MM.1S (cell line): Measurements from ENCODE around the gene WNK2.
"Not testable (repeated sequence)": the region's sequence is repeated elsewhere in the genome, so short reads cannot be mapped to it uniquely, and the experiment has no call there.

Experiments used
- DNase-seq: peaks from one replicate; pipeline ENCODE4 v3.0.0-alpha.2; 2015
- H2AFZ ChIP-seq: fragments of 300-600 bp; sonication (generic); 2 replicates; pipeline ENCODE4 v1.6.0; 2016; ENCODE audit warnings: antibody characterized with exemption, low read length
- H3F3A ChIP-seq: fragments of 300-600 bp; sonication (generic); 2 replicates; pipeline ENCODE4 v1.6.1; 2016; ENCODE audit warnings: mild to moderate bottlenecking, antibody characterized with exemption, low read length, moderate library complexity, mixed read lengths; ENCODE audit not compliant: insufficient read depth
- H3K27ac ChIP-seq: fragments of 300-600 bp; sonication (generic); 2 replicates; pipeline ENCODE4 v1.5.1; 2016; ENCODE audit warnings: mild to moderate bottlenecking, low read length
- H3K27me3 ChIP-seq: fragments of 300-600 bp; sonication (generic); replicated peaks from 2 replicates; pipeline ENCODE4 v1.6.0; 2016; ENCODE audit warnings: low read length; ENCODE audit not compliant: insufficient read depth
- H3K36me3 ChIP-seq: fragments of 300-600 bp; sonication (generic); replicated peaks from 2 replicates; pipeline ENCODE4 v1.6.1; 2016; ENCODE audit warnings: mild to moderate bottlenecking, low read length, mixed read lengths; ENCODE audit not compliant: insufficient read depth
- H3K4me1 ChIP-seq: fragments of 300-600 bp; sonication (generic); 2 replicates; pipeline ENCODE4 v1.6.1; 2016; ENCODE audit warnings: low read length, mixed read lengths
- H3K4me2 ChIP-seq: fragments of 300-600 bp; sonication (generic); 2 replicates; pipeline ENCODE4 v1.6.0; 2016; ENCODE audit warnings: low read depth, low read length
- H3K4me3 ChIP-seq: fragments of 300-600 bp; sonication (generic); 2 replicates; pipeline ENCODE4 v1.5.1; 2016; ENCODE audit warnings: low read length, mixed read lengths
- H3K79me2 ChIP-seq: fragments of 300-600 bp; sonication (generic); 2 replicates; pipeline ENCODE4 v1.6.1; 2016; ENCODE audit warnings: mixed run types, low read length, mixed read lengths
- H3K9ac ChIP-seq: fragments of 300-600 bp; sonication (generic); 2 replicates; pipeline ENCODE4 v1.6.1; 2016; ENCODE audit warnings: low read length, mixed read lengths
- H3K9me2 ChIP-seq: fragments of 300-600 bp; sonication (generic); replicated peaks from 2 replicates; pipeline ENCODE4 v1.6.1; 2016; ENCODE audit warnings: mild to moderate bottlenecking, low read length, mixed read lengths; ENCODE audit not compliant: insufficient read depth
- H3K9me3 ChIP-seq: fragments of 300-600 bp; sonication (generic); replicated peaks from 2 replicates; pipeline ENCODE4 v1.6.1; 2016; ENCODE audit warnings: mild to moderate bottlenecking, low read length, mixed read lengths; ENCODE audit not compliant: insufficient read depth
- H4K20me1 ChIP-seq: fragments of 300-600 bp; sonication (generic); 2 replicates; pipeline ENCODE4 v1.6.1; 2016; ENCODE audit warnings: mild to moderate bottlenecking, low read length, moderate library complexity, mixed read lengths; ENCODE audit not compliant: insufficient read depth
- CTCF ChIP-seq: fragments of 300-600 bp; sonication (generic); IDR thresholded peaks from 2 replicates; pipeline ENCODE4 v1.5.1; 2016; ENCODE audit warnings: antibody characterized with exemption, low read length, mixed read lengths
- EZH2 ChIP-seq: fragments of 300-600 bp; sonication (generic); optimal IDR thresholded peaks from 2 replicates; pipeline ENCODE3; 2017; ENCODE audit warnings: low read depth, mild to moderate bottlenecking, antibody characterized with exemption, low read length, mixed read lengths
- EZH2phosphoT487 ChIP-seq: fragments of 300-600 bp; sonication (generic); IDR thresholded peaks from 2 replicates; pipeline ENCODE4 v1.6.1; 2018; ENCODE audit warnings: antibody characterized with exemption, low read length

WNK2 gene

GRCh38 chr9:93248386-93249040 is 64.6 kb downstream of the WNK2 start:
- no peak overlapping the region for H3K9ac ChIP-seq
- H3F3A ChIP-seq, result no peaks in the 10 kb centered on the region
- H3K9me2 ChIP-seq, result no peaks in the 10 kb centered on the region
- H3K4me1 ChIP-seq, result peaks cover 15% of the 10 kb centered on the region
- H3K27me3 ChIP-seq, result no peaks in the 10 kb centered on the region
- no peak overlapping the region for H3K4me3 ChIP-seq
- H3K79me2 ChIP-seq, result no peaks in the 10 kb centered on the region
- no peaks in the 10 kb centered on the region for H4K20me1 ChIP-seq
- no peak overlapping the region for H2AFZ ChIP-seq
- no peak overlapping the region for H3K27ac ChIP-seq
- no peak for DNase-seq
- no peaks in the 10 kb centered on the region for H3K9me3 ChIP-seq
- H3K36me3 ChIP-seq, result no peaks in the 10 kb centered on the region
- no peak overlapping the region for H3K4me2 ChIP-seq
- TF ChIP-seq EZH2phosphoT487 (no peak), CTCF (no peak), EZH2 (no peak)

DNA sequence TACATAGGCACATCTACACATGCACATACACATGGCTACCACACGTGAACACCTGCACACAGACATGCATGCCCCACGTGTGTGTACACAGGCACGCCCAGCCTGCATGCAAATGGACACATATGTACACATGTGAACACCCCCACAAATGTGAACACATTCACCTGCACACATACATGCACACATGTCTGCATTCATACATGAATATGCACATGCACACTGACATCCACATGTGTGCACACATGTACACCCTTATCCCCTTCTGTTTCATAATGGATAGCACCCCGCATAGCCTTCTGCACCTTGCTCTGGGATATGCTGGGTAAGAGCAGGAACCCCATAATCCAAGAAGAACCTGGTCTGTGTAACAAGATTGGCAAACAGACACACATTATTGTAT is 66.2 kb downstream of the WNK2 start:
- no peaks in the 10 kb centered on the region for H3K9me2 ChIP-seq
- H3K9me3 ChIP-seq, result no peaks in the 10 kb centered on the region
- H3K27ac ChIP-seq, result no peak overlapping the region
- H4K20me1 ChIP-seq, result no peaks in the 10 kb centered on the region
- DNase-seq, result no peak
- no peaks in the 10 kb centered on the region for H3K36me3 ChIP-seq
- H2AFZ ChIP-seq, result no peak overlapping the region
- no peaks in the 10 kb centered on the region for H3F3A ChIP-seq
- no peaks in the 10 kb centered on the region for H3K79me2 ChIP-seq
- H3K4me1 ChIP-seq, result peaks cover 5% of the 10 kb centered on the region
- no peaks in the 10 kb centered on the region for H3K27me3 ChIP-seq
- no peak overlapping the region for H3K4me3 ChIP-seq
- H3K9ac ChIP-seq, result no peak overlapping the region
- no peak for TF ChIP-seq CTCF
- TF ChIP-seq EZH2, result no peak
- no peak for TF ChIP-seq EZH2phosphoT487
- no peak overlapping the region for H3K4me2 ChIP-seq

DNA sequence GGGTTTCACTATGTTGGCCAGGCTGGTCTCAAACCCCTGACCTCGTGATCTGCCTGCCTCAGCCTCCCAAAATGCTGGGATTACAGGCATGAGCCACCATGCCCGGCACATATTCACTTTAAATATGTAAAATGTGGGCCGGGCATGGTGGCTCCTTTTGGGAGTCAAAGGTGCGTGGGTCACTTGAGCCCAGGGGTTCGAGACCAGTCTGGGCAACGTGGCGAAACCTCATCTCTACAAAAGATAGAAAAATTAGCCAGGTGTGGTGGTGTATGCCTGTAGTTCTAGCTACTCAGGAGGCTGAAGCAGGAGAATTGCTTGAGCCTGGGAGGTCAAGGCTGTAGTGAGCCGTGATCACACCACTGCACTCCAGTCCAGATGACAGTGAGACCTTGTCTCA is 67.4 kb downstream of the WNK2 start:
- H2AFZ ChIP-seq, H3K4me1 ChIP-seq, H3K27me3 ChIP-seq, H3K4me3 ChIP-seq, H3K36me3 ChIP-seq, H3K9me3 ChIP-seq, H3K4me2 ChIP-seq, H3F3A ChIP-seq, H3K27ac ChIP-seq, DNase-seq, H4K20me1 ChIP-seq, H3K79me2 ChIP-seq, H3K9ac ChIP-seq, H3K9me2 ChIP-seq: not testable (repeated sequence)

- no peak overlapping the region for H3K27ac ChIP-seq
- H3K9ac ChIP-seq, result no peak overlapping the region
- no peaks in the 10 kb centered on the region for H3K4me1 ChIP-seq
- H3K9me3 ChIP-seq, result no peaks in the 10 kb centered on the region
- H2AFZ ChIP-seq, result no peak overlapping the region
- H3K36me3 ChIP-seq, result no peaks in the 10 kb centered on the region
- no peak for TF ChIP-seq EZH2
- no peak for TF ChIP-seq CTCF
- TF ChIP-seq EZH2phosphoT487, result no peak
- no peaks in the 10 kb centered on the region for H3K27me3 ChIP-seq
- no peak for DNase-seq
- H3F3A ChIP-seq, result no peaks in the 10 kb centered on the region
- no peak overlapping the region for H3K4me3 ChIP-seq
- H3K9me2 ChIP-seq, result no peaks in the 10 kb centered on the region
- no peaks in the 10 kb centered on the region for H4K20me1 ChIP-seq
- H3K4me2 ChIP-seq, result no peak overlapping the region
- no peaks in the 10 kb centered on the region for H3K79me2 ChIP-seq
Observed at GRCh38 chr9:93252116-93252780, 68.3 kb downstream of the WNK2 start.
